Activated naive CD4-positive, alpha-beta T cell treated with anti-CD3 and anti-CD28 coated beads, Interleukin-2, amount 50 U/mL, for 16 hours (primary cell): ENCODE data around the gene BUD23.
"Not testable (repeated sequence)": the region's sequence is repeated elsewhere in the genome, so short reads cannot be mapped to it uniquely, and the experiment has no call there.

Source experiments
- DNase-seq: peaks from one replicate; pipeline ENCODE4 v3.0.0-alpha.2; 2020

Gene BUD23

DNA sequence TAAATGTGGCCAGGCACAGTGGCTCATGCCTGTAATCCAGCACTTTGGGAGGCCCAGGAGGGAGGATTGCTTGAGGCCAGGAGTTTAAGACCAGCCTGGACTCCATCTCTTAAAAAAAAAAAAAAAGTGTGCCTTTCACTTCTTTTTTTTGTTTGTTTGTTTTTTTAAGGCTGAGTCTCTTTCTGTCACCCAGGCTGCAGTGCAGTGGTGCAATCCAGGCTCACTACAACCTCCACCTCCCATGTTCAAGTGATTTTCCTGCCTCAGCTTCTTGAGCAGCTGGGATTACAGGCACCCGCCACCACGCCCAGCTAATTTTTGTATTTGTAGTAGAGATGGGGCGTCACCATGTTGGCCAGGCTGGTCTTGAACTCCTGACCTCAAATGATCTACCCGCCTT is 38.8 kb downstream of the BUD23 start:
- DNase-seq: not testable (repeated sequence)

- DNase-seq: no peak
Measured at GRCh38 chr7:73722785-73723184, 39.4 kb downstream of the BUD23 start.

- DNase-seq: no peak
Measured at GRCh38 chr7:73723813-73724212, 40.4 kb downstream of the BUD23 start.

GRCh38 chr7:73726083-73726466 is 42.7 kb downstream of the BUD23 start:
- DNase-seq: no peak

GRCh38 chr7:73727952-73728351 is 44.6 kb downstream of the BUD23 start:
- no peak for DNase-seq

DNA sequence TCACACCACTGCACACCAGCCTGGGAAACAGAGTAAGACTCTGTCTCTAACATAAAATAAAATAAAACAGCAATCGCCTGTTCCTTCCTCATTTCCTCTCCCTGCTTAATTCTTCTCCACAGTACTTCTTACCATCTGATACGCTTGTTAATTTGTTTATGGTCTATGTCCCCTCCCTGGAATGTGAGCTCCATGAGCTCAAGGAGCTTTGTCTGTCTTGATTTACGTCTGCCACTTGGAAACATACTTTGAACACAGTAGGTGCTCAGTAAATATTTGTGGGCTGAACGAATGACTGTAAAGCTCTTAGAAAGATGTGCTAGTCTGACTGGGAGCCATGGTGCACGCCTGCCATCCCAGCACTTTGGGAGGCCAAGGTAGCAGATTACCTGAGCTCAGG is 45.2 kb downstream of the BUD23 start:
- DNase-seq: no peak

DNA sequence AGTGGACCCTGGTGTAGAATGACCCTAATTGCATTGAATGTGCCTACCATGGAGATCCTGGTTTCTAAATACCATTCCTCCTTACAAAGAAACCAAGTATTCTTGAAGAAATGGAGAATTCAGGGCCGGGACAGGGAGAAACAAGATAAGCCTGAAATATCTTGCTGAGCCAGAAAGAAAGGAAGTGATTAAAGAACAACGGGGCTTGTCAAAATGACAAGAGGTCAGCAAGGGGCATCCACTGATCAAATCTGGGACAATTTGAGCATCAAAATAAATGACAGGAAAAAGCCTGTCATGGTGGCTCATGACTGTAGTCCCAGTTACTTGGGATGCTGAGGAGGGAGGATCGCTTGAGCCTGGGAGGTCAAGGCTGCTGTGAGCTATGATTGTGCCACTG is 47.1 kb downstream of the BUD23 start:
- no peak for DNase-seq

DNA sequence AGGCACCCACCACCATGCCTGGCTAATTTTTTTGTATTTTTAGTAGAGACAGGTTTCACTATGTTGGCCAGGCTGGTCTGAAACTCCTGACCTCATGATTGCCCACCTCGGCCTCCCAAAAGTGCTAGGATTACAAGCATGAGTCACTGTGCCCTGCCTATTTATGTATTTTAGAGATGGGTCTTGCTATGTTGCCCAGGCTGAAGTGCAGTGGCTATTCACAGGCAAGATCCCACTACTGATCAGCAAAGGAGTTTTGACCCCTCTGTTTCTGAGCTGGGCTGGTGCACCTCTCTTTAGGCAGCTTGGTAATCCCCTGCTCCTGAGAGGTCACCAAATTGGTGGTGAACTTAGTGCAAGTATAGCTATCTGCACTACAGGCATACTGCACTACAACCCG is 49.0 kb downstream of the BUD23 start:
- DNase-seq: no peak

GRCh38 chr7:73734619-73735527 is 51.5 kb downstream of the BUD23 start:
- peak; percentile 81 for DNase-seq

- no peak for DNase-seq
Measured at GRCh38 chr7:73735528-73735905, 52.1 kb downstream of the BUD23 start.

DNA sequence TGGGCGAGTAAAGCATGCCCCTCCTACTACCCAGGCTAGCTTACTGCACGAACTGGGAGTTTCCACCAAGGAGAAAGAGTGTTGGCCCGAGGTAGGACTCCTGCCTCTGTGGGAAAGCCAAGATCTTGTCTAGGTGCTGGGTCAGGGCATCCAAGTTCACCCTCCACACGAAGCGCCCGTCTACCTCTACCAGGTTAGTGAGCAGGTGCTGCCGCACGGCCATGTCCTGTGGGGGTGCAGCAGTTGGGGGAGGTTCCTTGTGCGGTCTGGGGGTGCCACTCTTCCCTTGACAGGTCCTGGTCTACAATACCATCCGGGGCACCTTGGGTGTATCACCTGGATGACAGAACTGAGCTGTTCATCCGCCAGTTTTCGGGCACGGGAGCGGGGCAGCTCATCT is 53.5 kb downstream of the BUD23 start:
- no peak for DNase-seq

GRCh38 chr7:73737491-73738219 is 54.3 kb downstream of the BUD23 start:
- no peak for DNase-seq

- peak; percentile 60 for DNase-seq
Measured at GRCh38 chr7:73738220-73738611, 54.8 kb downstream of the BUD23 start.

- DNase-seq: peak; percentile 98
Measured at GRCh38 chr7:73738612-73739386, 55.4 kb downstream of the BUD23 start, which contains the start of gene ABHD11. TSS of gene ABHD11 (minus strand) at chr7:73738802. CDS start at chr7:73738770, 32 bp downstream.

GRCh38 chr7:73739387-73739767 is 56.0 kb downstream of the BUD23 start:
- DNase-seq: no peak

DNA sequence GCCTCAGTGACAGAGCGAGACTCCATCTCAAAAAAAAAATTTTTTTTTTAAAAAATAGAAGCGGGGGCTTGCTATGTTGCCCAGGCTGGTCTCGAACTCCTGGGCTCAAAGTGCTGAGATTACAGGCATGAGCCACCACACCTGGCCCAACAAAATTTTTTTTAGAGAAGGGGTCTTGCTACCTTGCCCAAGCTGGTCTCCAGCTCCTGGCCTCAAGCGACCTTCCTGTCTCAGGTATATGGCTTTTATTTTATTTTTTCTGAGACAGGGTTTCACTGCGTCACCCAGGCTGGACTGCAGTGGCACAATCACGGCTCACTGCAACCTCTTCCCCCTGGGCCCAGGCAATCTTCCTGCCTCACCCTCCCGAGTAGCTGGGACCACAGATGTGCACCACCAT is 56.8 kb downstream of the BUD23 start:
- DNase-seq: no peak

- DNase-seq: no peak
Measured at GRCh38 chr7:73740771-73741170, 57.4 kb downstream of the BUD23 start.

DNA sequence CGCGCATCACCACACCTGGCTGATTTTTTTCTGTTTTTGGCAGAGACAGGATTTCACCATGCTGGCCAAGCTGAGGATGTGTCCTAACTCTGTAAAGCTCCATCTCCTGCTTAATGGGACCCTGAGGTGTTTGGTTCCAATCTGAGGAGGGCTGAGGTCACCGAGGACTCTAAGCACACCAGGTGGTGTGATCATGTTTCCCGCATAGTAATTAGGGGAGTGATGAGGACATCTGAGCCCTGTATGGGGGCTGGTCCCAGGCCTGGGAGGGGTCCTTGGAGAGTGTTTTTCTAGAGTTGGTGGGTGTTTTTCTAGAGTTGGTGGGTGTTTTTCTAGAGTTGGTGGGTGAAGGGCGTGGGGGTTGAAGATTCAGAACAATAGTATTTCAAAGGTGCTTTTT is 58.2 kb downstream of the BUD23 start:
- no peak for DNase-seq

DNA sequence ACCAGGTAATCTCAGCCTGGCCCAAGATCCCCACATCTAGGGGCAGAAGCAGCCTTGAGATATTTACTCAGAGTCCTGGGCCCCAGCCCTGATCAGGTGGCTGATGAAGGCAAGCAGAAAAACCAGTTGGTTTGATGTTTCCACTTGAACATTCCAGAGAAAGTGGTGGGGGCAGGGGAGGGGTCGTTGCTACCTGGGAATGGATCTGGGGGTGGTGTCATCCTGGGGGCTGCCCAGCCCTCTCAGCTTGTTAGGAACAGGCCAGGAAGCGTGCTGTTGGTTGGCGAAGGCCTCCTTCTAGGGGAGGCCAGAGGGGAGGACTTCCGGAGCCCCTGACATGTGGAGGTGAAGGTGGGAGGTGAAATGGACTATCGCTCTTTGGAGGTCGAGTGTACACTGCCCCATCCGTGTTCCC is 58.9 kb downstream of the BUD23 start:
- DNase-seq: no peak

DNA sequence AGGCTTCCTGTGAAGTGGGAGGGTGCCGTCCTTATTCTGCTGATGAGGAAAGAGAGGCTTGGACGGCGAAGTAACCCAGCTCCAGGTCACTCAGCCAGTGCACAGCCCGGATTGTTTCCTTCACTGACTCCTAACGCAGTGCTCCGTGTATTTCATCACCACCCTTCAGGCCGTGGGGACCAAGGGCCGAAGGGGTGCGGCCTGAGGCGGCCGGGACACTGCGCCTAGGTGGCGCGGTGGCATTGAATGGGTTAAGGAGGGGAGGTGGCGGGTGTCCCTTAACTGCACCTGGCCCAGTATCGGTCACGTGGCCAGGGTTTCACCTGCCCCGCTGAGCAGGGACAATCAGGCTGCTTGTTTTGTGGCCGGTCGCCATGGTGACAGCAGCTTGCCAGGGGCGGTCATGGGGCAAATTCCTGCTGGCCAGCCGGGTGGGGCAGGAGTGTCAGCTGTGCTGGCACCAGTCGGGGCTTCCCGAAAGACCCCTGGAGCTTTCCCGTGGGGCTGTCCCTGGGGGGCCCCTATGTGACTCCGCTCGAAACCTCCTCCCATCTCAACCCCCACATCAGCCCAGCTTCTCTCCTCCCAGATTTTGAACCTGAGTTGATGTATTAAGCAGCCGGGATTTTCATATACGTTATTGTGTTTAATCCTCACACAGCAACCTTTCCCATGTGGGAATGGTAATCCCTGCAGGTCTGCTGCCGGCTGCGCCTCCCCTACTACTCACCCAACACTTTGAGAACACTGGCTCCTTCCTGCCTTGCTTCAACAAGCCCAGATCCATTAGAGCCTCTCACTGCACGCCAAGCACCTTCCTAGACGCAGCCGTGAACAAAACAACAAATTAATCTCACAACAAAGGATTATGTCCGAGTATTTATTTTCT is 59.6 kb downstream of the BUD23 start:
- no peak for DNase-seq

DNA sequence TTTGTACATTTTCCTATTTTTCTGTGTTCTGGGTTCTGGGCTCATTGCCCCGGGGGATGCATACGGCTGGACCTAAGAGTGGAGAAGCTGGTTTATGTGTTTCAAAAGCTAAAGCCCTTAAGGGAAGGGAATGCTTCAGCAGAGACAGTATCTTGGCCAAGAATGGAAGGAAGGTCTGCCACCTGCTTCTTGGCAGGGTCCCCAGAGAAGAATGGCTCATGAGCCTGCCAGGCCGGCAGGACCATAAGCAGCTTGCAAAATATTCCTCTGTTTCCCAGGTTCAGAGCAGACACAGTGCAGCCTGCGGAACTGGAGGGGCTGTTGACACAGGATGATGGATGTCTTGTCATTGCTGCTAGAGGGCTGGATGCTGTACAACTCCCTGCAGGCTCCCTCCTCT is 63.0 kb downstream of the BUD23 start:
- no peak for DNase-seq
